Liver (tissue), 9 donors: Measurements from ENCODE around the gene LSMEM2. TPM values are rescaled to one million over a fixed set of nuclear protein-coding genes. Genes with fewer than 3 reads are reported as not detected.

ENCODE experiments used
- DNase-seq: peaks from one replicate; pipeline ENCODE4 v3.0.0-alpha.2; 2017; ENCODE audit warnings: low spot score
- H3K27ac ChIP-seq, 2 donors: one replicate each; pipeline ENCODE4 v1.7.0; 2013; ENCODE audit warnings: inconsistent platforms in 2 of 2, low read length in 2 of 2, control low read depth in 1 of 2, low read depth in 1 of 2, mild to moderate bottlenecking in 1 of 2
- H3K27me3 ChIP-seq, 4 donors: one replicate each; pipeline versions ENCODE4 v1.6.1 to v1.7.0; 2013; ENCODE audit warnings: low read length in 3 of 4, inconsistent platforms in 1 of 4, mild to moderate bottlenecking in 1 of 4, moderate library complexity in 1 of 4; ENCODE audit not compliant: control insufficient read depth in 4 of 4, insufficient read depth in 4 of 4
- H3K36me3 ChIP-seq, 4 donors: one replicate each; pipeline versions ENCODE4 v1.6.1 to v1.7.0; 2013; ENCODE audit warnings: low read length in 3 of 4, mild to moderate bottlenecking in 3 of 4, low read depth in 1 of 4, moderate library complexity in 1 of 4; ENCODE audit not compliant: control insufficient read depth in 4 of 4, insufficient read depth in 3 of 4
- H3K4me1 ChIP-seq, 4 donors: one replicate each; pipeline versions ENCODE4 v1.6.1 to v1.7.0; 2013; ENCODE audit warnings: low read length in 3 of 4, mild to moderate bottlenecking in 3 of 4, moderate library complexity in 1 of 4; ENCODE audit not compliant: control insufficient read depth in 4 of 4, insufficient read depth in 4 of 4
- H3K4me3 ChIP-seq, 3 donors: one replicate each; pipeline versions ENCODE4 v1.6.1 to v1.7.0; 2013; ENCODE audit warnings: low read length in 3 of 3, control low read depth in 1 of 3, low read depth in 1 of 3, mild to moderate bottlenecking in 1 of 3
- H3K9ac ChIP-seq, 2 donors: one replicate each; pipeline ENCODE4 v1.7.0; 2013; ENCODE audit warnings: low read length in 2 of 2, mild to moderate bottlenecking in 2 of 2, moderate library complexity in 2 of 2, control low read depth in 1 of 2, low read depth in 1 of 2
- H3K9me3 ChIP-seq, 4 donors: one replicate each; pipeline versions ENCODE4 v1.6.1 to v1.7.0; 2013; ENCODE audit warnings: low read length in 3 of 4; ENCODE audit not compliant: control insufficient read depth in 4 of 4
- ATF3 ChIP-seq: IDR thresholded peaks from 2 replicates; pipeline ENCODE4 v1.6.1; 2016; ENCODE audit warnings: antibody characterized with exemption
- CTCF ChIP-seq: fragments of 150-350 bp; IDR thresholded peaks from 2 replicates; pipeline ENCODE4 v1.5.1; 2017; ENCODE audit warnings: improper control_type of control experiment, low read depth, low read length; ENCODE audit not compliant: missing input control
- EGR1 ChIP-seq, 2 donors: IDR thresholded peaks; 2 replicates each; pipeline ENCODE4 v1.6.1; 2016 to 2018; ENCODE audit warnings: antibody characterized with exemption in 2 of 2, low read depth in 2 of 2
- FOXA1 ChIP-seq: IDR thresholded peaks from 2 replicates; pipeline ENCODE4 v1.6.1; 2016; ENCODE audit warnings: antibody characterized with exemption
- FOXA2 ChIP-seq: IDR thresholded peaks from 2 replicates; pipeline ENCODE4 v1.6.1; 2016; ENCODE audit warnings: antibody characterized with exemption
- GABPA ChIP-seq, 2 donors: IDR thresholded peaks in 1 of 2; conservative IDR thresholded peaks in 1 of 2; 2 replicates each; pipeline ENCODE4 v1.6.1; 2016; ENCODE audit warnings: antibody characterized with exemption in 2 of 2, mild to moderate bottlenecking in 1 of 2, moderate library complexity in 1 of 2
- HNF4A ChIP-seq, 2 donors: conservative IDR thresholded peaks; 2 replicates each; pipeline ENCODE4 v1.6.1; 2016; ENCODE audit warnings: antibody characterized with exemption in 2 of 2, mild to moderate bottlenecking in 2 of 2
- HNF4G ChIP-seq: IDR thresholded peaks from 2 replicates; pipeline ENCODE4 v1.6.1; 2016; ENCODE audit warnings: antibody characterized with exemption
- JUND ChIP-seq, 2 donors: IDR thresholded peaks; 2 replicates each; pipeline ENCODE4 v1.6.1; 2016; ENCODE audit warnings: antibody characterized with exemption in 2 of 2
- MAX ChIP-seq: IDR thresholded peaks from 2 replicates; pipeline ENCODE4 v1.6.1; 2016; ENCODE audit warnings: antibody characterized with exemption
- NR2F2 ChIP-seq: IDR thresholded peaks from 2 replicates; pipeline ENCODE4 v1.6.1; 2016; ENCODE audit warnings: antibody characterized with exemption
- RAD21 ChIP-seq, 2 donors: IDR thresholded peaks; 2 replicates each; pipeline ENCODE4 v1.6.1; 2016; ENCODE audit warnings: antibody characterized with exemption in 2 of 2, mild to moderate bottlenecking in 2 of 2
- REST ChIP-seq: IDR thresholded peaks from 2 replicates; pipeline ENCODE4 v1.6.1; 2016; ENCODE audit warnings: antibody characterized with exemption, mild to moderate bottlenecking
- RXRA ChIP-seq, 2 donors: IDR thresholded peaks; 2 replicates each; pipeline ENCODE4 v1.6.1; 2017 to 2018; ENCODE audit warnings: antibody characterized with exemption in 2 of 2, mild to moderate bottlenecking in 1 of 2
- SP1 ChIP-seq: IDR thresholded peaks from 2 replicates; pipeline ENCODE4 v1.6.1; 2018; ENCODE audit warnings: antibody characterized with exemption, mild to moderate bottlenecking
- TAF1 ChIP-seq: conservative IDR thresholded peaks from 2 replicates; pipeline ENCODE4 v1.6.1; 2016; ENCODE audit warnings: antibody characterized with exemption, mild to moderate bottlenecking
- YY1 ChIP-seq: IDR thresholded peaks from 2 replicates; pipeline ENCODE4 v1.6.1; 2016; ENCODE audit warnings: antibody characterized with exemption, mild to moderate bottlenecking
- ZBTB33 ChIP-seq: IDR thresholded peaks from 2 replicates; pipeline ENCODE4 v1.6.1; 2016; ENCODE audit warnings: antibody characterized with exemption
- WGBS: extraction: QIAGEN DNeasy Blood & Tissue Kit; methylation state at CpG from one replicate; pipeline ENCODE4 v1.1.7; 2013; 5-methylcytosine and 5-hydroxymethylcytosine counted together
- polyA plus RNA-seq, 2 donors: library from polyadenylated mRNA; stranded (reverse) in 1 of 2; unstranded in 1 of 2; fragments of 200-250 nt in 1 of 2; fragments of >200 nt in 1 of 2; fragmentation: Nextera tagmentation in 1 of 2; extraction: Ambion mirVana in 1 of 2; gene quantifications; one replicate each; pipeline versions ENCODE4 v1.2.1 to v1.2.3, GENCODE V29; 2013 to 2015
- total RNA-seq, 2 donors: library from RNA; depleted of rRNA; stranded (reverse); fragments of >200 nt; gene quantifications; one replicate each; pipeline ENCODE4 v1.2.3, GENCODE V29; 2014
- donor health status: healthy.
- donor health status: healthy.
- donor health status: healthy.
- donor health status: healthy.
- donor health status: healthy.

Gene LSMEM2
- total and polyA plus RNA-seq, 4 donors, result 0.03 to 0.08 TPM; not detected in 2

GRCh38 chr3:50267280-50267913, 11.5 kb upstream of the LSMEM2 start:
- no peak for TF ChIP-seq RAD21 (IDR thresholded peaks at IDR 0.05)
- peak in 1 of 2 donors; percentile 25 for TF ChIP-seq HNF4A (conservative IDR thresholded peaks at IDR 0.05)
- TF ChIP-seq YY1, result no peak
- no peak for TF ChIP-seq REST
- TF ChIP-seq TAF1, result no peak
- TF ChIP-seq SP1, result peak; percentile 32
- no peak for TF ChIP-seq HNF4G
- TF ChIP-seq GABPA (IDR thresholded peaks at IDR 0.05 in 1 of 2, conservative IDR thresholded peaks at IDR 0.05 in 1 of 2), result no peak
- no peak for TF ChIP-seq MAX
- peak; percentile 19 to 25 for TF ChIP-seq RXRA (IDR thresholded peaks at IDR 0.05)
- no peak for TF ChIP-seq JUND (IDR thresholded peaks at IDR 0.05)
- no peak for TF ChIP-seq EGR1 (IDR thresholded peaks at IDR 0.05; ENCODE audit: low read depth in 2 of 2)
- no peak for TF ChIP-seq ZBTB33
- no peak for TF ChIP-seq NR2F2
- TF ChIP-seq FOXA1, result no peak
- TF ChIP-seq ATF3, result no peak
- TF ChIP-seq CTCF, result no peak
- TF ChIP-seq FOXA2, result no peak
- H3K9me3 ChIP-seq, result no peaks in the 10 kb centered on the region
- no peak for DNase-seq
- peaks cover 0 to 34% (median 9%) of the 10 kb centered on the region in 4 donors for H3K4me1 ChIP-seq
- peak overlapping the region in 1 of 3 donors; percentile 12 for H3K4me3 ChIP-seq
- H3K9ac ChIP-seq, result no peak overlapping the region
- peak overlapping the region; percentile 15 to 48 for H3K27ac ChIP-seq
- 12% methylated on average over 22 of the region's 22 CpGs for WGBS
- H3K36me3 ChIP-seq, result no peaks in the 10 kb centered on the region
- no peaks in the 10 kb centered on the region for H3K27me3 ChIP-seq
